ENCODE measurements around the gene HOXD8. TPM values are rescaled to one million over a fixed set of nuclear protein-coding genes. Genes with fewer than 3 reads are reported as not detected.

Gene HOXD8
- total RNA-seq, 3 donors from 2014 or later = 4.9 to 13.8 (median 5.6) TPM

- intact Hi-C loops (cut with DNase I, micrococcal nuclease) = loop anchor here in 1 of 2 donors (5.0 kb wide), 1 partner anchor 407 kb away; no protein-coding TSS in a partner anchor
- no peak for TF ChIP-seq CTCF (IDR thresholded peaks at IDR 0.05)
- Histone ChIP-seq H3K36me3 (ENCODE audit: low read depth) (no peaks in the 10 kb centered on the region), H3K4me1 (ENCODE audit: low read depth) (peaks cover 17% of the 10 kb centered on the region), H3K9me3 (no peaks in the 10 kb centered on the region), H3K4me3 (no peak overlapping the region)
- no peak for DNase-seq
- ATAC-seq = no peak
These were observed 30.3 kb upstream of the HOXD8 start for GRCh38 chr2:176099159-176099727.

GRCh38 chr2:176099728-176100546 lies 29.6 kb upstream of the HOXD8 start, which contains the start of gene HOXD12:
Gene HOXD12 (plus strand): TSS chr2:176099795. CDS start chr2:176099802, 7 bp downstream.
- ATAC-seq (no peak), DNase-seq (peak in 1 of 3 donors; percentile 23)
- no peaks in the 10 kb centered on the region for H3K9me3 ChIP-seq
- peaks cover 22% of the 10 kb centered on the region for H3K4me1 ChIP-seq (ENCODE audit: low read depth)
- H3K36me3 ChIP-seq (ENCODE audit: low read depth) = no peaks in the 10 kb centered on the region
- H3K4me3 ChIP-seq = no peak within 1 kb of the TSS
- TF ChIP-seq CTCF (IDR thresholded peaks at IDR 0.05) = no peak
- intact Hi-C loops (cut with DNase I, micrococcal nuclease) = loop anchor here in 1 of 2 donors (5.0 kb wide), 1 partner anchor 408 kb away; no protein-coding TSS in a partner anchor

- Histone ChIP-seq H3K4me3 (no peak overlapping the region), H3K4me1 (ENCODE audit: low read depth) (peaks cover 22% of the 10 kb centered on the region), H3K9me3 (no peaks in the 10 kb centered on the region), H3K36me3 (ENCODE audit: low read depth) (no peaks in the 10 kb centered on the region)
- intact Hi-C loops (cut with DNase I, micrococcal nuclease) = no loop called here
- no peak for TF ChIP-seq CTCF (IDR thresholded peaks at IDR 0.05)
- ATAC-seq (no peak), DNase-seq (peak in 1 of 3 donors; percentile 10)
These were observed 28.9 kb upstream of the HOXD8 start for GRCh38 chr2:176100547-176101140.

- intact Hi-C loops (cut with DNase I, micrococcal nuclease) = no loop called here
- ATAC-seq = no peak
- no peak for TF ChIP-seq CTCF (IDR thresholded peaks at IDR 0.05)
These were observed 28.2 kb upstream of the HOXD8 start for GRCh38 chr2:176101216-176101830.

GRCh38 chr2:176101842-176102241 lies 27.7 kb upstream of the HOXD8 start:
- Histone ChIP-seq H3K9me3 (no peaks in the 10 kb centered on the region), H3K4me3 (no peak overlapping the region), H3K4me1 (ENCODE audit: low read depth) (peaks cover 22% of the 10 kb centered on the region), H3K36me3 (ENCODE audit: low read depth) (no peaks in the 10 kb centered on the region)
- intact Hi-C loops (cut with DNase I, micrococcal nuclease) = no loop called here
- ATAC-seq = no peak
- no peak for TF ChIP-seq CTCF (IDR thresholded peaks at IDR 0.05)
- DNase-seq = no peak

More at GRCh38 chr2:176101216-176101830, 28.2 kb upstream of the HOXD8 start:
- Histone ChIP-seq H3K4me3 (no peak overlapping the region), H3K9me3 (no peaks in the 10 kb centered on the region), H3K4me1 (ENCODE audit: low read depth) (peaks cover 22% of the 10 kb centered on the region), H3K36me3 (ENCODE audit: low read depth) (no peaks in the 10 kb centered on the region)
- DNase-seq = no peak

All from mucosa of descending colon (tissue), 3 donors.